ENCODE measurements around the gene COPB2. TPM values are rescaled to one million over a fixed set of nuclear protein-coding genes. Genes with fewer than 3 reads are reported as not detected.
A peak's percentile ranks its signal among the peaks of the same experiment; 100 is the strongest.

The COPB2 gene
- total RNA-seq, 1 experiment from 2014 or later, result 138 TPM

DNA sequence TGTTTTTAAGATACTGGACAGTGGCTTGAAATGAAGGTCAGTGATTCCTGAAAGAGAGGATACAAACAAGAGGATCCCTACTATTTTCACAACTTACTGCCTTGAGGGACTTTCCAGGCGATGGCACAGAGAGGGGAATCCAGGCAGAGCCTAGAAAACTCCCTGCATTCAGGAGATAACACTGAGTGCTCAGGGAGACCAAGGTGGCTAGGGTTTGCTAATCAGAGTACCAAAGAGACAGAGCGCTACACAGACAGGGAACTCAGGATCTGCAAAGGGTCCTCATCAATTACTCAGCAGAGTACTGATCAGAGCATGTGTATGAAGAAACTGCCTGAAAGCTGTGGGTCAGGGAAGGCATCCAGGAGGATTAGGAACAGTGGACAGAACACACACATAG lies 57.4 kb downstream of the COPB2 start:
- H3K4me1 ChIP-seq (ENCODE audit: insufficient read depth, low read length, poor library complexity, severe bottlenecking), result no peaks in the 10 kb centered on the region
- no peak overlapping the region for H3K27ac ChIP-seq (ENCODE audit: low read depth, low read length, poor library complexity, severe bottlenecking)
- peaks cover 27% of the 10 kb centered on the region for H3K27me3 ChIP-seq (replicated peaks; ENCODE audit: insufficient read depth, low read depth, low read length, poor library complexity)
- no peaks in the 10 kb centered on the region for H3K9me3 ChIP-seq (ENCODE audit: low read depth, low read length, poor library complexity, severe bottlenecking)
- no TSS peak for BruUV-seq (replicated peaks)
- H3K4me3 ChIP-seq (ENCODE audit: low read depth, low read length, poor library complexity, severe bottlenecking), result no peak overlapping the region
- POLR2A ChIA-PET (ENCODE audit: low non-redundant PET), result no interaction called here
- CTCF ChIA-PET, result no interaction called here
- intact Hi-C loops (cut with micrococcal nuclease; ENCODE audit: unreplicated experiment), result no loop called here
- DNase-seq (ENCODE audit: low spot score), result no peak
- no peak for TF ChIP-seq EZH2 (IDR thresholded peaks at IDR 0.05; ENCODE audit: borderline replicate concordance, low read depth, low read length, poor library complexity, severe bottlenecking)
- TF ChIP-seq, protein P1, sequence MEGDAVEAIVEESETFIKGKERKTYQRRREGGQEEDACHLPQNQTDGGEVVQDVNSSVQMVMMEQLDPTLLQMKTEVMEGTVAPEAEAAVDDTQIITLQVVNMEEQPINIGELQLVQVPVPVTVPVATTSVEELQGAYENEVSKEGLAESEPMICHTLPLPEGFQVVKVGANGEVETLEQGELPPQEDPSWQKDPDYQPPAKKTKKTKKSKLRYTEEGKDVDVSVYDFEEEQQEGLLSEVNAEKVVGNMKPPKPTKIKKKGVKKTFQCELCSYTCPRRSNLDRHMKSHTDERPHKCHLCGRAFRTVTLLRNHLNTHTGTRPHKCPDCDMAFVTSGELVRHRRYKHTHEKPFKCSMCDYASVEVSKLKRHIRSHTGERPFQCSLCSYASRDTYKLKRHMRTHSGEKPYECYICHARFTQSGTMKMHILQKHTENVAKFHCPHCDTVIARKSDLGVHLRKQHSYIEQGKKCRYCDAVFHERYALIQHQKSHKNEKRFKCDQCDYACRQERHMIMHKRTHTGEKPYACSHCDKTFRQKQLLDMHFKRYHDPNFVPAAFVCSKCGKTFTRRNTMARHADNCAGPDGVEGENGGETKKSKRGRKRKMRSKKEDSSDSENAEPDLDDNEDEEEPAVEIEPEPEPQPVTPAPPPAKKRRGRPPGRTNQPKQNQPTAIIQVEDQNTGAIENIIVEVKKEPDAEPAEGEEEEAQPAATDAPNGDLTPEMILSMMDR (conservative IDR thresholded peaks at IDR 0.05; ENCODE audit: low read depth, low read length), result no peak
- no peaks in the 10 kb centered on the region for H3K36me3 ChIP-seq (ENCODE audit: insufficient read depth, low read length, poor library complexity, severe bottlenecking)

DNA sequence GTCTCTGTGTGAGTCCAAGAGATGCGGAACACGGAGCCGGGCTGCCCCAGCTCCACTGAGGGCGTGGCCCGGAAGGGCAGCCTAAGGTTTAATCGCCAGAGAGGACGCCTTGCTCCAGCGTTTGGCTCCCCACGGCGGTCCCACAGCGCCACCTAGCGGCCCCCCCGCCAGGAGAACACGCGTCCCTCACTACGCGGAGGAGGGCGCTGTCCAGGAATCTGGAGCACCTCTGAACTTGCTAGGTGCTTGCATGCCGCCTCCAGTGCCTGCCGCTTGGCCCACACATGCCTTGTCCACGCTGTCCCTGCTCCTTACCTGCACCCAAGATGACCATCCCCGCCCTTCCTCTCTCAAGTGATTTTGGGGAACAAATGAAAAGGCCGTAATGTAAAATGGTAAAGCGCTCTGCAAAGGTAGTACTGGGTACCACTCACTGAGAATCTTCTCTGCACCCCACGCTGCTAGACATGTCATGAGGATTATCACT lies 60.0 kb downstream of the COPB2 start:
- intact Hi-C loops (cut with micrococcal nuclease; ENCODE audit: unreplicated experiment), result loop anchor here (1.0 to 10.0 kb wide), 5 partner anchors 219 to 912 kb away; partner anchors contain the start of gene CEP70
- H3K27me3 ChIP-seq (replicated peaks; ENCODE audit: insufficient read depth, low read depth, low read length, poor library complexity), result peaks cover 28% of the 10 kb centered on the region
- H3K4me3 ChIP-seq (ENCODE audit: low read depth, low read length, poor library complexity, severe bottlenecking), result no peak overlapping the region
- no peaks in the 10 kb centered on the region for H3K9me3 ChIP-seq (ENCODE audit: low read depth, low read length, poor library complexity, severe bottlenecking)
- DNase-seq (ENCODE audit: low spot score), result peak; percentile 85
- no TSS peak for BruUV-seq (replicated peaks)
- ChIA-PET POLR2A (ENCODE audit: low non-redundant PET) (no interaction called here), CTCF (interaction anchor here (0.6 to 1.2 kb wide), 5 partner anchors 10 to 393 kb away, joined by 3 to 18 read pairs (median 5); no protein-coding TSS in a partner anchor)
- H3K4me1 ChIP-seq (ENCODE audit: insufficient read depth, low read length, poor library complexity, severe bottlenecking), result no peaks in the 10 kb centered on the region
- TF ChIP-seq, protein P1 (conservative IDR thresholded peaks at IDR 0.05; ENCODE audit: low read depth, low read length), result peak; percentile 99
- no peak for TF ChIP-seq EZH2 (IDR thresholded peaks at IDR 0.05; ENCODE audit: borderline replicate concordance, low read depth, low read length, poor library complexity, severe bottlenecking)
- no peak overlapping the region for H3K27ac ChIP-seq (ENCODE audit: low read depth, low read length, poor library complexity, severe bottlenecking)
- H3K36me3 ChIP-seq (ENCODE audit: insufficient read depth, low read length, poor library complexity, severe bottlenecking), result no peaks in the 10 kb centered on the region

DNA sequence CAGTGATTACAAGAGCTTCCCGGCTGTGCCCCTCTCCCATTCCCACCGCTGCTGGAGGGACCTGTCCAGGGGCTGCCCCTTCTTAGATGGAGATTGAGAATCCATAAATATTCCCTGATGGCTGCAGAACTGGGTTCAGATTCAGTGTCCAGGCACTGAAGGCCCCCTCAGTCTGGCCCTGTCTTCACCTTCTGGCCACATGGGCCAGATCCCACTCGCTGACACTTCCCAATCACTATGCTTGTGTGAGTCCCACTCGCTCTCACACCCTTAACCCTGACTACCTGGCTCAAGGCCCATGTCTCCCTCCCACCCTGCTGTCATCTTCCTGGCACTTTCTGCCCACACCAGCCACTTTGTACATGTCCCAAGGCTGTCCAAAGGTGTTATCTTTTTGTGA lies 61.1 kb downstream of the COPB2 start:
- no peak overlapping the region for H3K4me3 ChIP-seq (ENCODE audit: low read depth, low read length, poor library complexity, severe bottlenecking)
- H3K36me3 ChIP-seq (ENCODE audit: insufficient read depth, low read length, poor library complexity, severe bottlenecking), result no peaks in the 10 kb centered on the region
- no peaks in the 10 kb centered on the region for H3K9me3 ChIP-seq (ENCODE audit: low read depth, low read length, poor library complexity, severe bottlenecking)
- no TSS peak for BruUV-seq (replicated peaks)
- no peak overlapping the region for H3K27ac ChIP-seq (ENCODE audit: low read depth, low read length, poor library complexity, severe bottlenecking)
- DNase-seq (ENCODE audit: low spot score), result no peak
- peaks cover 37% of the 10 kb centered on the region for H3K27me3 ChIP-seq (replicated peaks; ENCODE audit: insufficient read depth, low read depth, low read length, poor library complexity)
- ChIA-PET POLR2A (ENCODE audit: low non-redundant PET) (no interaction called here), CTCF (interaction anchor here (1.0 to 1.2 kb wide), 2 partner anchors 9 to 216 kb away, joined by 3 to 18 read pairs; no protein-coding TSS in a partner anchor)
- no peaks in the 10 kb centered on the region for H3K4me1 ChIP-seq (ENCODE audit: insufficient read depth, low read length, poor library complexity, severe bottlenecking)
- TF ChIP-seq, protein P1 (conservative IDR thresholded peaks at IDR 0.05; ENCODE audit: low read depth, low read length), result no peak
- no peak for TF ChIP-seq EZH2 (IDR thresholded peaks at IDR 0.05; ENCODE audit: borderline replicate concordance, low read depth, low read length, poor library complexity, severe bottlenecking)
- intact Hi-C loops (cut with micrococcal nuclease; ENCODE audit: unreplicated experiment), result loop anchor here (2.0 to 10.0 kb wide), 3 partner anchors 218 to 911 kb away; partner anchors contain the start of gene CEP70

Measured in A673 (cell line).